Peyer's patch (tissue), 4 donors: ENCODE data around the gene KCNT1.

Experiments used
- POLR2A ChIP-seq, 2 donors: fragments of 450-650 bp; IDR thresholded peaks; one replicate each; pipeline ENCODE4 v1.5.1; 2017; ENCODE audit warnings: antibody characterized with exemption in 2 of 2, mild to moderate bottlenecking in 2 of 2, moderate library complexity in 2 of 2
- TF ChIP-seq, protein P1 (sequence below), 6 experiments: fragments of 450-650 bp in 4 of 6; fragments of 200-600 bp in 2 of 6; sonication (generic) in 1 of 6; IDR thresholded peaks; one replicate each; pipeline ENCODE4 v1.5.1; 2017 to 2019; ENCODE audit warnings: antibody characterized with exemption in 6 of 6, mild to moderate bottlenecking in 3 of 6, moderate library complexity in 1 of 6

DNA sequence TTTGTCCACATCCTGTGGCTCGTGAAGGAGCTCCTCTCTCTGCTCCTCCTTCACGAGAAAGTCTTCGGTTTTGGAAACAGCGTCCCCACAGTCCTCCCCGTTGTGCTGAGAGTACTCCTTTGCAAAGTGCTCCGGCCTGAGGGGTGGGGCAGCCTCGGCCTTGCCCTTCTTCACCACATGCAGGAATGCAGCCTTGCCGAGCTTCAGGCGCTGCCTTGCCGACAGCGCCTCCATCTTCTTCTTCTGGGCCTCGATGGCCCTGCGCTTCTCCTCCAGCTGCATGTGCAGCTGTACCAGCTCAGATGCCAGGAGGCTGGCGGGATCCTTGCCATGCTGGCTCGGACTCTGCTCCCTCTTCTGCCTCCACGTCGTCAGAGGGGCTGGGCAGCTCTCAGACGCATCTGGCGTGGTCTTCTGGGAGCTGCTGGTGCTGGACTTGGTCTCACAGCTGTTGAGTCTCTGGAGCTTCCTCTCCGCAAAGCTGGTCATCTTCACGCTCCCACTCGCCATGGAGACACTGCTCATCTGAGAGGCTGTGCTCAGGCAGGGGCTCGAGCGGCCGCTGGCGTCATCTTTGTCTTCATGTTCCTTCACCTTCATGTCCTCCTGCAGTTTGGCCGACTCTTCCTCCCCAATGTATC is 119.9 kb downstream of the KCNT1 start:
- TF ChIP-seq, protein P1, sequence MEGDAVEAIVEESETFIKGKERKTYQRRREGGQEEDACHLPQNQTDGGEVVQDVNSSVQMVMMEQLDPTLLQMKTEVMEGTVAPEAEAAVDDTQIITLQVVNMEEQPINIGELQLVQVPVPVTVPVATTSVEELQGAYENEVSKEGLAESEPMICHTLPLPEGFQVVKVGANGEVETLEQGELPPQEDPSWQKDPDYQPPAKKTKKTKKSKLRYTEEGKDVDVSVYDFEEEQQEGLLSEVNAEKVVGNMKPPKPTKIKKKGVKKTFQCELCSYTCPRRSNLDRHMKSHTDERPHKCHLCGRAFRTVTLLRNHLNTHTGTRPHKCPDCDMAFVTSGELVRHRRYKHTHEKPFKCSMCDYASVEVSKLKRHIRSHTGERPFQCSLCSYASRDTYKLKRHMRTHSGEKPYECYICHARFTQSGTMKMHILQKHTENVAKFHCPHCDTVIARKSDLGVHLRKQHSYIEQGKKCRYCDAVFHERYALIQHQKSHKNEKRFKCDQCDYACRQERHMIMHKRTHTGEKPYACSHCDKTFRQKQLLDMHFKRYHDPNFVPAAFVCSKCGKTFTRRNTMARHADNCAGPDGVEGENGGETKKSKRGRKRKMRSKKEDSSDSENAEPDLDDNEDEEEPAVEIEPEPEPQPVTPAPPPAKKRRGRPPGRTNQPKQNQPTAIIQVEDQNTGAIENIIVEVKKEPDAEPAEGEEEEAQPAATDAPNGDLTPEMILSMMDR (IDR thresholded peaks at IDR 0.05), result no peak
- no peak for TF ChIP-seq POLR2A (IDR thresholded peaks at IDR 0.05)
